HepG2 (cell line): ENCODE data around the gene PRKCZ. TPM values are rescaled to one million over a fixed set of nuclear protein-coding genes. Genes with fewer than 3 reads are reported as not detected.

Experiments used
- AGO1 ChIP-seq: fragments of 200-400 bp; formaldehyde crosslinking; IDR thresholded peaks from 2 replicates; pipeline ENCODE4 v1.6.1; 2017; ENCODE audit warnings: mild to moderate bottlenecking, low read depth, low read length, moderate library complexity; ENCODE audit not compliant: poor library complexity, severe bottlenecking
- DDIT3 ChIP-seq: sonication (generic); formaldehyde crosslinking; IDR thresholded peaks from 2 replicates; pipeline ENCODE4 v1.4.0; 2020; ENCODE audit warnings: mild to moderate bottlenecking, missing genetic modification reagents
- FOXO1 ChIP-seq: sonication (generic); formaldehyde crosslinking; IDR thresholded peaks from 2 replicates; pipeline ENCODE4 v1.4.0; 2020; ENCODE audit warnings: missing genetic modification reagents
- HNF4A ChIP-seq: sonication (generic); formaldehyde crosslinking; IDR thresholded peaks from 2 replicates; pipeline ENCODE4 v1.4.0; 2020; ENCODE audit warnings: missing genetic modification reagents
- KLF16 ChIP-seq, 2 experiments: sonication (generic) in 1 of 2; formaldehyde crosslinking in 1 of 2; IDR thresholded peaks; 2 replicates each; pipeline versions ENCODE4 v1.6.1 to v1.8.0; 2016 to 2023; ENCODE audit warnings: missing genetic modification reagents in 2 of 2, missing compliant biosample characterization in 1 of 2
- MXI1 ChIP-seq: IDR thresholded peaks from 3 replicates; pipeline ENCODE4 v1.6.1; 2012; ENCODE audit warnings: low read depth, low read length, inconsistent platforms, borderline replicate concordance
- PCBP2 ChIP-seq: fragments of 200-400 bp; formaldehyde crosslinking; optimal IDR thresholded peaks from 2 replicates; pipeline ENCODE3; 2018; ENCODE audit warnings: low read length, low read depth; ENCODE audit not compliant: poor library complexity, severe bottlenecking
- RCOR2 ChIP-seq: IDR thresholded peaks from 2 replicates; pipeline ENCODE4 v1.6.1; 2016; ENCODE audit warnings: missing biosample characterization, missing genetic modification reagents
- SIX1 ChIP-seq: sonication (generic); formaldehyde crosslinking; IDR thresholded peaks from 2 replicates; pipeline ENCODE4 v1.4.0; 2020; ENCODE audit warnings: missing genetic modification reagents, borderline replicate concordance
- SOX5 ChIP-seq: IDR thresholded peaks from 2 replicates; pipeline ENCODE4 v1.6.1; 2016; ENCODE audit warnings: borderline replicate concordance
- TARDBP ChIP-seq: sonication (generic); formaldehyde crosslinking; IDR thresholded peaks from 2 replicates; pipeline ENCODE4 v1.8.0; 2022; ENCODE audit warnings: mild to moderate bottlenecking, missing genetic modification reagents
- YEATS4 ChIP-seq: sonication (generic); formaldehyde crosslinking; IDR thresholded peaks from 2 replicates; pipeline ENCODE4 v1.4.0; 2020; ENCODE audit warnings: missing genetic modification reagents, borderline replicate concordance
- ZBTB3 ChIP-seq: sonication (generic); formaldehyde crosslinking; IDR thresholded peaks from 2 replicates; pipeline ENCODE4 v1.4.0; 2020; ENCODE audit warnings: low read depth, mild to moderate bottlenecking, moderate library complexity, missing genetic modification reagents, borderline replicate concordance
- ZBTB34 ChIP-seq: sonication (generic); formaldehyde crosslinking; IDR thresholded peaks from 2 replicates; pipeline ENCODE4 v1.8.0; 2022; ENCODE audit warnings: mild to moderate bottlenecking, missing genetic modification reagents
- ZBTB7A ChIP-seq: sonication (generic); formaldehyde crosslinking; IDR thresholded peaks from 2 replicates; pipeline ENCODE4 v1.8.0; 2022; ENCODE audit warnings: mild to moderate bottlenecking, missing genetic modification reagents
- ZFP36L1 ChIP-seq: sonication (generic); formaldehyde crosslinking; IDR thresholded peaks from 2 replicates; pipeline ENCODE4 v1.8.0; 2022; ENCODE audit warnings: mild to moderate bottlenecking, missing genetic modification reagents, moderate library complexity
- ZFP36L2 ChIP-seq: sonication (generic); formaldehyde crosslinking; IDR thresholded peaks from 2 replicates; pipeline ENCODE4 v1.4.0; 2020; ENCODE audit warnings: missing genetic modification reagents
- ZKSCAN8 ChIP-seq: IDR thresholded peaks from 2 replicates; pipeline ENCODE4 v1.6.1; 2016; ENCODE audit warnings: borderline replicate concordance, missing genetic modification reagents, missing compliant biosample characterization
- ZMYM2 ChIP-seq: sonication (generic); formaldehyde crosslinking; IDR thresholded peaks from 2 replicates; pipeline ENCODE4 v1.8.0; 2022; ENCODE audit warnings: mild to moderate bottlenecking, missing genetic modification reagents
- ZNF224 ChIP-seq: sonication (generic); formaldehyde crosslinking; IDR thresholded peaks from 2 replicates; pipeline ENCODE4 v1.5.0; 2020; ENCODE audit warnings: mild to moderate bottlenecking, missing genetic modification reagents
- ZNF225 ChIP-seq: sonication (generic); formaldehyde crosslinking; IDR thresholded peaks from 2 replicates; pipeline ENCODE4 v1.4.0; 2020; ENCODE audit warnings: mild to moderate bottlenecking, missing genetic modification reagents
- ZNF234 ChIP-seq: sonication (generic); formaldehyde crosslinking; conservative IDR thresholded peaks from 2 replicates; pipeline ENCODE4 v1.5.1; 2020; ENCODE audit warnings: mild to moderate bottlenecking, missing genetic modification reagents
- ZNF768 ChIP-seq: sonication (generic); formaldehyde crosslinking; IDR thresholded peaks from 2 replicates; pipeline ENCODE4 v1.4.0; 2020; ENCODE audit warnings: missing genetic modification reagents
- ZNF780A ChIP-seq: sonication (generic); formaldehyde crosslinking; IDR thresholded peaks from 2 replicates; pipeline ENCODE4 v1.8.0; 2022; ENCODE audit warnings: mild to moderate bottlenecking, missing genetic modification reagents, moderate library complexity
- ZNF839 ChIP-seq: sonication (generic); formaldehyde crosslinking; IDR thresholded peaks from 2 replicates; pipeline ENCODE4 v1.4.0; 2020; ENCODE audit warnings: missing genetic modification reagents, mild to moderate bottlenecking, borderline replicate concordance
- polyA plus RNA-seq, 8 experiments: library from polyadenylated mRNA; depleted of rRNA in 3 of 8; stranded (reverse) in 7 of 8; unstranded in 1 of 8; fragments of >200 nt; fragmentation: Illumina TruSeq in 4 of 8; extraction: Trizol in 4 of 8; gene quantifications; 2 replicates each; pipeline versions ENCODE4 v1.2.1 to v1.2.3, GENCODE V29; 2011 to 2016; ENCODE audit warnings: low read depth in 4 of 8, missing spikeins in 1 of 8, mixed read lengths in 1 of 8; ENCODE audit not compliant: insufficient read depth in 1 of 8
- total RNA-seq, 5 experiments: library from RNA; depleted of rRNA; stranded (reverse); fragments of >200 nt; fragmentation: Illumina TruSeq; extraction: Trizol; gene quantifications; 2 replicates each; pipeline ENCODE4 v1.2.3, GENCODE V29; 2016; ENCODE audit warnings: low read depth in 1 of 5
- TF ChIP-seq, protein P1 (sequence below): sonication (generic); formaldehyde crosslinking; IDR thresholded peaks from 2 replicates; pipeline ENCODE4 v1.5.0; 2020; ENCODE audit warnings: missing genetic modification reagents
- TF ChIP-seq, protein P2 (sequence below): sonication (generic); formaldehyde crosslinking; conservative IDR thresholded peaks from 2 replicates; pipeline ENCODE4 v1.4.0; 2020; ENCODE audit warnings: missing genetic modification reagents

PRKCZ gene
- total and polyA plus RNA-seq, 2 of the 13 experiments (the other 11 are each of a cell fraction or from before 2014, with no cell fraction given): 34.7 to 85.2 TPM

- TF ChIP-seq ZNF839 (CRISPR knock-in tag) (0 out of 2 replicates have a peak, but pooled peaks have one; percentile 51), ZNF234 (CRISPR knock-in tag) (no peak), SOX5 (peak; percentile 70; the same call in 1 of the 2 replicates), ZNF225 (CRISPR knock-in tag) (0 out of 2 replicates have a peak, but pooled peaks have one; percentile 36), ZFP36L2 (CRISPR knock-in tag) (no peak), ZKSCAN8 (peak; percentile 63; the same call in 1 of the 2 replicates), ZFP36L1 (CRISPR knock-in tag) (peak; percentile 39; the same call in 1 of the 2 replicates), ZBTB34 (0 out of 2 replicates have a peak, but pooled peaks have one; percentile 39), KLF16 (CRISPR knock-in tag; IDR thresholded peaks at IDR 0.05) (peak in 1 of 2 experiments; percentile 97; a peak in 2 of 4 replicates), RCOR2 (CRISPR knock-in tag) (0 out of 2 replicates have a peak, but pooled peaks have one; percentile 51), ZNF768 (peak; percentile 5; the same call in 1 of the 2 replicates), SIX1 (CRISPR knock-in tag) (peak; percentile 39; the same call in 1 of the 2 replicates), PCBP2 (no peak), ZBTB7A (0 out of 2 replicates have a peak, but pooled peaks have one; percentile 50), ZBTB3 (CRISPR knock-in tag) (no peak), ZNF780A (no peak), DDIT3 (CRISPR knock-in tag) (peak; percentile 87; the same call in 1 of the 2 replicates), AGO1 (no peak), TARDBP (CRISPR knock-in tag) (peak; percentile 68; the same call in 1 of the 2 replicates), HNF4A (peak; percentile 70), YEATS4 (CRISPR knock-in tag) (peak; percentile 77), ZMYM2 (CRISPR knock-in tag) (0 out of 2 replicates have a peak, but pooled peaks have one; percentile 37), ZNF224 (CRISPR knock-in tag) (no peak), FOXO1 (peak; percentile 72), MXI1 (peak; percentile 64; the same call in 1 of the 3 replicates)
- TF ChIP-seq, protein P1, sequence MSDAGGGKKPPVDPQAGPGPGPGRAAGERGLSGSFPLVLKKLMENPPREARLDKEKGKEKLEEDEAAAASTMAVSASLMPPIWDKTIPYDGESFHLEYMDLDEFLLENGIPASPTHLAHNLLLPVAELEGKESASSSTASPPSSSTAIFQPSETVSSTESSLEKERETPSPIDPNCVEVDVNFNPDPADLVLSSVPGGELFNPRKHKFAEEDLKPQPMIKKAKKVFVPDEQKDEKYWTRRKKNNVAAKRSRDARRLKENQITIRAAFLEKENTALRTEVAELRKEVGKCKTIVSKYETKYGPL (CRISPR knock-in tag): peak; percentile 88
- TF ChIP-seq, protein P2, sequence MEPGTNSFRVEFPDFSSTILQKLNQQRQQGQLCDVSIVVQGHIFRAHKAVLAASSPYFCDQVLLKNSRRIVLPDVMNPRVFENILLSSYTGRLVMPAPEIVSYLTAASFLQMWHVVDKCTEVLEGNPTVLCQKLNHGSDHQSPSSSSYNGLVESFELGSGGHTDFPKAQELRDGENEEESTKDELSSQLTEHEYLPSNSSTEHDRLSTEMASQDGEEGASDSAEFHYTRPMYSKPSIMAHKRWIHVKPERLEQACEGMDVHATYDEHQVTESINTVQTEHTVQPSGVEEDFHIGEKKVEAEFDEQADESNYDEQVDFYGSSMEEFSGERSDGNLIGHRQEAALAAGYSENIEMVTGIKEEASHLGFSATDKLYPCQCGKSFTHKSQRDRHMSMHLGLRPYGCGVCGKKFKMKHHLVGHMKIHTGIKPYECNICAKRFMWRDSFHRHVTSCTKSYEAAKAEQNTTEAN: peak; percentile 29; the same call in 1 of the 2 replicates
Observed at GRCh38 chr1:2233997-2234761, 184.0 kb downstream of the PRKCZ start (continued).
